Measurements from ENCODE around the gene TH.
"Not testable (repeated sequence)": the region's sequence is repeated elsewhere in the genome, so short reads cannot be mapped to it uniquely, and the experiment has no call there.

Gene TH

DNA sequence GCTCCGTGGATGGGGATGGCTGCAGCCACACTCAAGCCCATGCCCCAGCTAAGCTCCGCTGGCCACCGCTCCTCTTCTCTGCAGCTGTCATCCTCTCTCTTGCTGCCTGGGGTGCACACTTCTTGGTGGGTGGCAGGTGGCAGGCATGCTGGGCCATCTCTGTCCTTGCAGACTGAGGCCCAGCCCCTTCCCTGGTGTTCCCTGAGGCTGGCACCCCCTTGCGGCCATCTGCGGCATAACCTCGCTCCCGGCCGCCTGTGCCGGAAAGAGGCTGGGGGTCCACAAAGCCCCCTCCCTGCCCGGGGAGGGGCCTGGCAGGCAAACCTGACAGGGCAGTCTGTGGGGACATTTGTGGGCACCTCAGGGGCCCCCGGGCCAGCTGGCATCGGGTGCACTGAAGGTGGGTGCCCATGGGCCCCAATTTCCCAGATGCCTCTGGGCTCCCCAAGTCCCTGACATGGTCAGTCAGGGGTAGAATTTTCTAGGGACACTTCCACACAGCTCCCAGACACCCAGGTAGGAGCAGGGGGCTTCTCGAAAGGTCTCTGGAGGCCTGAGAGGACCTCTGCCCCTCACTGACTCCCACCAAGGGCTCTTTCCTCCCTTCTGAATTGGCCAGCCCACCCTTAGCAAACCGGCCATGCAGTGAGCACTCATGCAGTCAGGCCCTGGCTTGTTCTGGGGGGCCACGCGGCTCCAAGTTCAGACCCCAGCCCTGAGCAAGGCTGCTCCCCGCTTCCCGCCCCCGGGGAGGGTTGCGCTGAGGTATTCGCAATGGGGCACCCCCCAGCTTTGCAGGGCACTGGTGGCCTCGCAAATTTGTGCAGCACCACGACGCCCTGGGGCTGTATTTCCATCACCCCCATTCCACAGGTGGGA is 23.5 kb upstream of the TH start:
- peak; percentile 32 for DNase-seq

DNA sequence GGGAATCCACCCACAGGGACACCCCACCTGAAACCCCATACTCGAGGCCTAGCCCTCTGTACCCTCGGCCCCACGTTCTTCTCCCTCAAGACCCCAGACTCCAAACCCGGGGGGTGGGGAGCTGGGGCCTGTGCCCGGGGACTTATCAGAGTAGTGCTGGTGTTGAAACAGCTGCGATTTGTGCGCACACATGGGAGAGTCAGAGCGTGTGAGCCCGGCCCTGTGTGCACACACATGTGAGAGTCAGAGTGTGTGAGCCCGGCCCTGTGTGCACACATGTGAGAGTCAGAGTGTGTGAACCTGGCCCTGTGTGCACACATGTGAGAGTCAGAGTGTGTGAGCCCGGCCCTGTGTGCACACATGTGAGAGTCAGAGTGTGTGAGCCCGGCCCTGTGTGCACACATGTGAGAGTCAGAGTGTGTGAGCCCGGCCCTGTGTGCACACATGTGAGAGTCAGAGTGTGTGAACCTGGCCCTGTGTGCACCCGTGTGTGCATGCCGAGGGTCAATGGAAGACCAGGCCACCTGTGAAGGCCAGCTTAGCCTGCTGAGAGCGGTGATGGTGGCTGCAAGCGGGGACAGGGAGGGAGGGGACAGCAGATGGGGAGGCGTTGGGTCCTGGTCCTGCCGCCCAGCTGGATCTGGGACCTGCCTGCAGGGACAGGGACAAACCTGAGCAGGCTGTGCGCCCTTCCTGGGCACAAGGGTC is 22.4 kb upstream of the TH start:
- not testable (repeated sequence) for DNase-seq

DNA sequence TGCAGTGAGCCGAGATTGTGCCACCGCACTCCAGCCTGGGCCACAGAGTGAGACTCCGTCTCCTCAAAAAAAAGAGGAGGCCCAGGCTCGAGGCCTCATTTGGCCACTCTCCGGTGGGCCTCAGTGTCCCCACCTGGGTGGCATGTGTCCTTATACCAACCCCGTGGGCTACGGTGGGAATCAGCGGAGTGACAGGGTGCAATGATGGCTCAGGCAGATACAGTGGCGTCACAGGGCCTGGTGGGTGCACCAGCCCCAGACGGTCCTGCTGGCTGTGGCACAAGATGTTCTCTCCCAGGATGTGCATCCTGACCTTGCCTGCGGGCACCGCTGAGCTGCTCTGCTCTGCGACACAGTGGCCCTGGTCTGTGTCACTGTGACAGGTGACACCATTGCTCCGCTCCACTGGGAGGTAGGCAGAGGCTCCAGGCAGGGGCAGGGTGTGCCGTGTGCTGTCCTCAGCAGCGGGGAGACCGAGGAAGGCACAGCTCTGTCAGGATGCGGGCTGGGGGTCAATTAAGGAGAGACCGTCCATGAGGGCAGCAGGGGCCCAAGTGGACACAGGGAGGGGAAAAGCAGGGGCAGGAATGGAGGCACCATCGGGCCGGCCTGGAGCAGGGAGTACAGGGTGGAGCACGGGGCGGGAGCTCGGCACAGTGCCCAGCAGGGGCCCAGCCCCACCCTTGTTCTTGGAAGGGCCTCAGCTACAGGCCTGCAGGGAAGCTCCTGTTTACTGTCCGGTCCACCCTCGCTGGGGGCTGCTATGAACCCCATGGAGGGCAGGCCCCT is 21.7 kb upstream of the TH start:
- no peak for DNase-seq

DNA sequence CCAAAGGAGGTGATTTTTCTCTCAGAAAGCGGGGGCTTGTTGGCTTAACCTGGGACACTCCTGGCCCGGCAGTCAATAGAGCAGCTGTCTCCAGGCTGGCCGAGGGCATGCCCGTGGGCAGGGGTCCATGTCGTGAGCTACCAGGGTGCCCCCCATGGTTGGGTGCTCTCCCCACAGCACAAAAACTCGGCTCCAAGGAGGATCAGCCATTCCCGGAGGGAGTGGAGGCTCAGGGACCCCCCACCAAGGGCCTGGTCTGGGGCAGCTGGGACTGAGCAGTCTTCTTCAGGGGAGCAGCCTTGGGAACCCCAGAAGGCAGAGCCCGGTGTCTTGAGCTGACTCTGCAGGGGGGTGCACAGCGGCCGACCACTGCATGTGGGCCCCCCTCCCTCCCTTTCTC is 20.8 kb upstream of the TH start:
- no peak for DNase-seq

DNA sequence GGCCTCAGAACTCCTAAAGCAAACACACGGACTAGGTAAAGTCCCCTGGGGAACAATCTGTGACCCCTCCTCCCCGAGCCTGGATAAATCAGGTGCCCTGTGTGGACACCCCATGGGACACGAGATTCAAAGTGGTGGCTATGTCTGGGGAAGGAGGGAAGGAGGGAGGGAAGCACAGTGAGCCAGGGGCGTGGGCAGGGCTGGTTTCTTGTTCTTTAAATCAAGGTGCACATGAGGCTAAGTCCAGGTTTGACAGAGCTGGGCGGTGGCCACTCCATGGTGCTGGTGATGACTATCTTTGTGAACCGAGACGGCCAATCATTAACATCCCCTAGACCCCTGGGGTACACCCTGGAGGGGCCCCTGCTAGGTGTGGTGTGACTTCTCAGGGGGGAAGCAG is 20.3 kb upstream of the TH start:
- no peak for DNase-seq

DNA sequence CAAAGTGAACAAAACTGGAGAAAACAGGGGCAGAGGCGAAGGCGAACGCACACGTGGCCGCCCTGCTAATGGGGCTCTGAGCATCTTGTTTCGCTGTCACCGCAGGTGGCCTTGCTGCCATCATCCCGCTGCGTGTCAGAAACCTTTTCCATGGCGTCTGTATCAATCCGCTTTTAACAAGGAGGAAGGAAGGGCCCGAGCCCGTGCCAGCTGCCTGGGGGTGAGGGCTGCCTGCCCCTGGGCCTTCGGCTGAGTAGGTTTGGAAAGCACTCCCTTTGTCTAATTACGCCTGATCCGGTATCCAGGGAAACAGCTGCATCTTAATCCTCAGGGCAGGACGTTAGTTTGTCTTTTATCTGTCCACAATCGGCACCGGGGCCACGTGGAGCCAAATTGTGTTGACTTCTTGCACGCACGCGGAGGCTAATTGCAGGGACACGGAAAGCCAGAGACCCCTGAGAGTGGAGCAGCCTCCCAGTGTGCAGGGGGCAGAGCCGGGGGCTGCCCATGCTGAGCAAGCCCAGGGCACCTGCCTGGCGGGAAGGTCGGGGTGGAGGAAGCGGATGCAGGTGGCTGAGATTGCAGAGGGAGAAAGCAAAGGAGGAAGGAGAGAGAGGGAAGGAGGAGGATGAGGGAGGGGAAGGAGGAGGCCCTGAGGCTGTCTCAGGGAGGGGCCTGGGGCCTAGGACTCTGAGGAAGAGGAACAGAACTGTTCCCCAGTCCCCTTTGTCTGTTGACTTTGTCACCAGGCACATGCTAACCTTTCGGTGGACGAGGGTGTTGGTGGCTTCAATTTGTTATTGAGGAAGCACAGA is 19.2 kb upstream of the TH start:
- no peak for DNase-seq

DNA sequence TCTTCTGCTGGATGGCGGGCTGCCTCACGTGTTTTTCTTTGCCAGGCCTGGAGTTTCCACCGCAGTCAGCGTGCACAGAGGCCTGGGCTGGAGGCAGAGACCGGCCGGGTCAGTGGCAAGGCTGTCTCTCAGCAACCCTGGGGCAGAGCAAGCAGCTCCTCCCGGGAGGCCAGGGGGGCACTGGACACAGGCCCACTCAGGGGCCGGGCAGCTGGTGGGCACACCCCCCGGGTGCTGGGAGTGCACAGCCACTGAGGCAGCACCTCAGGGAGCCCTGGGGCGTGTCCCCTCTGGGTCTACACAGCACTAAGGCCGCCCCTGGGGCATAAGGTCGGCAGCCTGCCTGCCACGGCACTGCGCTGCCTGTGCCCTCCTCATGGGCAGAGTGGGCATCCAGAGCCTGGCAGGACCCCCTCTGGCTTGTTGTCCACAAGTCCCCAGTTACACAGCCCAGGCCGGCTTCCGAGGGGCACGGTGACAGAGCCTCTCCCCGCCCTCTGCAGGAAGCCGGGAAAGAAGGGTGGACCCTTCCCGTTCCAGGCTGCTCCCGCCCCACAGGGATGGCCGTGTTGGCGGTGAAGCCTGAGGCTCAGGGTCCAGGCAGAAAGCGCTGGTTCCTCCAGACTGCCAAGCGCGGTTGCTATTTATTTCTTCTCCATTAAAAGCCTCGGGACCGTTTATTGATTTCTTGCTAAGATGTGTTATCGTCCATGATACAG is 18.5 kb upstream of the TH start:
- no peak for DNase-seq

DNA sequence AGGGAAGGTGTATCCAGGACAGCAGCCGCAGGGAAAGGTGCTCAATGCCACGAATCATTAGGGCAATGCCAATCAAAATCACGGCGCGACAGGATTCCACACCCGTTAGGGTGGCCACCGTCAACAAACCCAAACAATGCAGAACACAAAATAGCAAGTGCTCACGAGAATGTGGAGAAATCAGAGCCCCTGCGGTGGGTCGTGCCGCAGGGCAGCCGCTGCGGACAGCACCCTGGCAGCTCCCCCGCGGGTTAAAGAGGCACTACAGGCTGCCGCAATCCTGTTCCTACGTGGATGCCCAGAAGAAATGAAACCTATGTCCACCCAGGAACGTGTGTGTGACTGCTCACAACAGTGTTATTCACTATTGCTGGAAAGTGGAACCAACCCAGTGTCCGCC is 17.1 kb upstream of the TH start:
- DNase-seq: no peak

DNA sequence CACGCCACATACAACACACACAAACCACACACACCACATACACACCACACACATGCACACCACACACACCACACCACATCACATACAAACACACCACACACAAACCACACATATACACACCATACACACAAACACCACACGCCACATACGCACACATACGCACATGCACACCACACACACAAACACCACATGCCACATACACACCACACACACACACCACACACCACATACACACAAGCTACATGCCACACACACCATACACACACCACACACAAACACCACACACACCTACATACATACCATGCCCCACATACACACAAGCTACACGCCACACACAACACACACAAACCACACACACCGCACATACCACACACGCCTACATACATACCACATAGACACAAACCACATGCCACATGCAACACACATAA is 15.7 kb upstream of the TH start:
- DNase-seq: no peak

DNA sequence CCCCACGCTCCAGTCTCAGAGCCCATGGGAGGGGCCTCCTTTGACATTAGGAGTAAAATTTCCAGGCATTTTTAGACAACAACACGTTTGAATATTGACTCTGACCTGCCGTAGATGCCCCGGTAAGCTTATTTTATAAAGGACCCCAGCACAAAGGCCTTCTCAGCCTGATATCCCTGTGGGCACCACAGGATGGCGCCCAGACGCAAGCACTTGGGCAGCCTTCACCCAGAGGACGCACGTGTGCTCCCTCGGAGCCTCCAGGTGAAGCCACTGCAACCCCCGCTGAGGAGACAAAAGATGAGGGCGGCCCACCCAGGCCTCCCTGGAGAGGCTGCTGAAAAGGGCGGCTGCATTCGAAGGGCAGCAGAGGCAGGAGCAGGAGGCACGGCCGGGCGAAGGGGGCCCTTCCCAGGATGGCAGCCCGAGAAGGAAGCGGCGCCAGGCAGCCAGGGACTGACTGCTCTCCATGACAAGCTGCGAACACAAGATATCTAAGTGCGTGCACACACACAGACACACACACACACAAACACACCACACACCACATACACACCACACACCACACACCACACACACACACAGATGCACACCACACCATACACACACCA is 15.2 kb upstream of the TH start:
- DNase-seq: peak; percentile 8

DNA sequence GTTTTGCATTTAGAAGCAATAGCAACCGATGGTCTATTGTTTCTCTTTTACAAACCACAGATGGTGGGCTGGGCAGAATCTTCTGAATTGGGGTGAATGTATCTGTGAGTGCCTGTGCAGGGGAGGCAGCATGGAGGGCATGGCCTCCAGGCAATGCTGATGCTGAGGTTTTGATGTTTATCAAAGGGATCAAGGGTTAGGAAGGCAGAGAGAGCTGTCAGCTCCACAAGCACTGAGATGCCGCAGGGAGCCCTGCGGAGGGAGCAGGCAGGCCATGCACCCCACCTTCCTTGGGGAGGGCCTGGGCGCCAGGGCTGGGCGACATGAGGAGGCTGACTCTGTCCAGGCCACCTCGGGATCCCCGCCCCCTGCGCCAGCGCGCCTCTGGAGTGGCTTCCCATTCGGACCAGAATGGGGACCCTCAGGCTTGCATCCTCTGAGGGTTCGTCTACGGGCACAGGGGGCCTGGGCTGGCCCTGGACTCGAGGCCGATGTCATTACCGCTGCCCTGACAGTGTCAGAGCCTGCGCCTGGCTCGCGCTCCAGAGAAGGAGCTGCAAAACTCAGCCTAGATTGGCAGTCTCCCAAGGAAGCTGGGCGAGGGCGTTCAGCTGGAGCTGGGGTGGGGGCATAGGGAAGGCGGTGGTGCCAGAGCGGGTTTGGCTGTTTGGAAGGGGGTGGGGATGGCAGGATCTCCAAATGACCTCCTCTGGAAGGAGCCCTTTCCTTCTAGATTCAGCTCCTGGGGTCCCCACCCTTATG is 13.9 kb upstream of the TH start:
- DNase-seq: no peak

DNA sequence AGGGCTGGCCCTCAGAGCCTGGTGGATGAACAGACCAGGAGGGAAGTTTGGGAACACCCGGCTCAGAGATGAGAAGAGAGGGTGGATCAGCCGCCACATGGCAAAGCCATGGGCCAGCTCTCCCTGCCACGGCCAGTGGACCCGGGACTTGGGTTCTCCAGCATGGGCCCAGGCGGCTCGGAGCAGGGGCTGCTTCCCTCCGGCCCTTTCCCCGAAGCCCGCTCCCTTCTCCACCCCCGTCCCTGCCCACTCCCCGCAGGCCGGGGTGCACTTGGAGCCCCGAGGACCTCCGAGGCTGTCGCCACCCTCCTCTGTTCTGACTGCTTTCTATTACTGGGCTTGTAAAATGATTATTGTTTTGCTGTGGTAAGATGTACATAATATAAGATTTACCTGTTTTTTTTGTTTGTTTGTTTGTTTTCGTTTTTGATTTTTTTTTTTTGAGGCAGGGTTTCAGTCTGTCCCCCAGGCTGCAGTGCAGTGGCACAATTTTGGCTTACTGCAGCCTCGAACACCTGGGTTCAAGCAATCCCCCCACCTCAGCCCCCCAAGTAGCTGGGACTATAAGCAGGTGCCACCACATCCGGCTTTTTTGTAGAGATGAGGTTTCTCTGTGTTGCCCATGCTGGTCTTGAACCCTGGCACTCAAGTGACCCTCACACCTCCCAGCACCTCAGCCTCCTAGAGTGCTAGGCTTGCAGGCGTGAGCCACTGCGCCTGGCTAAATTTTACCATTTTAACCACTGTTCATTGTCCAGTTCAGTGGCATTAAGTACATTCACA is 11.3 kb upstream of the TH start:
- DNase-seq: no peak

DNA sequence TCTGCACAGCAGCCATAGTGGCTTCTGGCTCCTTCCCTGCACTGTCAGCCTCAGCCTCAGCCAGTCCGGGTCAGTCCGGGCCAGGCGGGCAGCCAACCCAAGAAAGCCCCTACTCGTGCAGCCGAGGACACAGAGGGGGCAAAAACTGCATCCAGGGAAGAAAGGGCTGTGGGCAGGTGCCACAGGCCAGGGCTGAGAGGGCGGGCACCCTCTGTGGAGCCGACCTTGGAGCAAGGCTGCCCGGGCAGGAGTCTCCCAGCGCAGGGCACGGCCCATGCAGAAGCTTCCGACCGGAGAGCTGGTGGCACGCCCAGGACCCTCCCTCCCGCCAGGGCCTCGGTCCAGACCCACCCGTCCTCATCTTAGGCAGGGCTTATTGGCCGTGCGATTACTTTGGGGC is 10.5 kb upstream of the TH start:
- no peak for DNase-seq

DNA sequence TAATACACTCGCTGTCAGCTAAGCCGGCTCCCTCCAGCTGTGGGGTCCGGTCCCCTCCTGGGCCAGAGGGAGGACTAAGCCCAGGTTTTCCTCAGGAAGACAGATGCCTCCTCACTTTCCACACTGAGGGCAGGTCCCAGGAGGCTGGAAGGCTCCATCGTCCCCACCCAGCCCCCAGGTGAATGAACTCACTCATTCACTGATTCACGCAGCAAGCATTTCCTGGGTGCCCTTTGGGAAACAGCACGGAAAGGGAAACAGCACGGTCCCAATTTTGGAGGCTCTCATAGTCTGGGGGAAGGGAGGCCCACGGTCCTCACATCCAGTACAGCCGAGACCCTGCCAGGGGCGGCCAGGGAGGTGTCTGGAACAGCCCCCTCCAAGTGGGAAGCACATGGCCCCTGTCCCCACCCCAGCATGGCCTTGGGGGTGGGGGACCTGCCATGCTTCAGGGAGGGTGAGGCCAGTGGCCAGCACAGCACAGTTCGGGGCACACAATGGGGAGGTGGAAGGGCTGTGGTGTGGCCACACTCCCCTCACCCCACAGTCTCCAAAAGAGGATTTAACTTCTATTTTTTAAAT is 9.3 kb upstream of the TH start:
- DNase-seq: no peak

DNA sequence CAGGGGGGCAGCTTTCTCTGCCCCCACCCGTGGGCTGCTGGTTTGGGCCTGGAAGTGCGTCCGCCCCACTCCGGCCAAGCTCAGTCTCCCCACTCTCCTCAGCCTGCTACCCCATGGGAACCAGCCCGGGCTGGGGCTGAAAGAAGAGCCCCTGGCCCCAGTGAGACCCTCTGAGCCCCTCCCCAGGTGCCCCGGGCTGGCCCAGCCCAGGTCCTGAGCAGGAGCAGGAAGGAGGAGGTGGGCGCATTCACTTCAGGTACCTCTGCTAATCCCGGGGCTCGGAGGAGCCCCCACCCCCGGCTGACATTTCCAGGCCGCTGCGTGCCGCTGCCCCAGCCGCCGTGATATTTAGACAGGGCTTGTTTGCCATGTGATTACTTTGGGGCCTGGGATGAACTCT is 8.7 kb upstream of the TH start:
- DNase-seq: no peak

DNA sequence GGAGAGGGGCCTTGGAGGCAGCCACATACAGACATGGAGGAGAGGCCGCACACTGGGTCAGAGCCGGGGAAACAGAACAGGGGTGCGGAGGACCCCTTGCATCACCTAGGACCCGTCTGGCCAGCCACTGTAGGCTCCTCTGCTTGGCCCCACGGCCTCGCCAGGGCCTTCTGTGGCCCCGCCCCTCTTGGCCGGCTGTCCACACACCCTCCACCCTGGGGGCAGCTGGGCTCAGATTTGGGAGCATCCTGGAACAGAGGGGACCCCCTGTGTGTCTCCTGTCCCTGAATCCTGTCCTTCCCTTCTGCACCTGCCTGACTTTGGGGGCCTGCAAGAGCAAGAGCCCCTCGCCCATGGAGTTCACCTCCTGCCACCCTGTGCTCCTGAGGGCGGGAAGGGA is 7.9 kb upstream of the TH start:
- DNase-seq: no peak

DNA sequence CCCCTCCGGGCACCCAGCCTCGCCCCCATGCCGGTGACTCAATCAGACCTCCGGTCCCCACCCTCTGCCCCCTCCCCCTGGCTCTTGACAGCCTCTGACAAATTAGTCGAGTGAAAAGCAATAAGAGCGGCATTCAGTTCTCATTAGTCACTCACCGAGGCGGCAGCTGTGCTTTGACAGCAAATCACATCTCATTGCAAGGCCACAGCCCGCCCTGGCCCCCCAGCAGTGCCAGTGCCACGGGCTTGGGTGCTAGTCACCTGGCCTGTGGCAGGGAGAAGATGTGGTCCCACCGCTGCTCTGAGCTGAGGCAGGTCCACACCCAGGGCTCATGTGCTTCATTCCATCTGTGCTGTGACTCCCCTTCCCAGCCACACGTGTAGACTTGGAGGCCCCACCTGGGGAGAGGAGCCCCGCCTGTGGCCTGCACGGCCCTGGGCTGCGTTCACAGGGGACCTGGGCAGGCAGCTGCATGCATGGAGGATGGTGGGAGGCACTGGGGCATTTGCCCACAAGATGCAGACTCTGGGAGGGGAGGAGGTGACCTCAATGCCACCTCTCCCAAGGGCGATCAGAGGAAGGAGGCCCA is 7.4 kb upstream of the TH start:
- DNase-seq: no peak

DNA sequence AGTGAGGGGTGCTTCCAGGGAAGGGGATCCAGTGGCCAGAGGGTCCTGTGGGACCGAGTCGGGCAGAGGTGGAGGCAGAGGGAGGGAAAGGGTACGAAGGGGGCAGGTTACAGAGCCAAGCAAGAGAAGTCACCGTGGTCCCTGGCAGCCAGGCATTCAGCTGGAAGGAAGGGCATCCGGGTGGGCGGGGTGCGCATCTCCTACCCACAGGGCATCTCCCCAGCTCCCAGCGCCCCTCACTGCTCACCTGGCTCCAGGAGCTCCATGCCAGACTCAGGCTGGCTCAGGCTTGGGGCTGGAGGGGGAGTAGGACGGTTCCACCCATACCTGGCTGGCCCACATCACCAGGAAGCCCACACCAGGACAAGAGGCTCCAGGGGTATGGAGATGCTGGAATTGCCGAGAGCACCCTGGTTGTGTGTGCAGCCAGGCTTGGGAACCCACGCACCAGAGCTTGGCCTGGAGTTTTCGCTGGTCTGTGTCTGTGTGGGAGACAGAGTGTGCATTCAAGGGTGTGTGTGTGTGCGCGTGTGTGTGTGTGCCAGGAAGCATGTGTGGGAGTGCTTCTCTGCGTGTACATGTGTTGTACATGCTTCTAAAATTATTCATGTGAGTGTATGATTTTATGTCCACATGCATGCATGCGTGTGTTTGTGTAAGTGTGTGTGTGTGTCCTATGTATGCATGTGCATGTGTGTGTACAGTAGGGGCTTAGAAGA is 6.6 kb upstream of the TH start:
- DNase-seq: not testable (repeated sequence)

DNA sequence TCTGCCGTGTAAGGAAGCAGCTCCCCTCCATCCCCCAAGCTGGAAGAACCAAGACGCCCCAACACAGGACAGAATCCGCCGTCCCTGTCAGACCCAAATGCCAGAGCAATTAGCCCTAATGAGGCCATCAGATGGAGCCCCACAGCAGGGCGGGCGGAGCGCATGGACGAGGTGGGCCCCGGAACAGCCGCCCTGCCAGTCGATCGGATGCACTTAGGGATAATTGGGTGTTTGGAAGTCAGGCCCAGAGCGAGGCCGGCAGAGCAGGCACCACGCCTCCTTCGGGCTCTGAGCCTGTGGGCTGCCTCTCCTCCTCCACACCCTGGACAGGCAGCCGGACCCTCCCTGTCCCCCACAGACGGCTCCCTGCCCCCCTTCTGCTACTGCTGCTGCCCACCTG is 5.5 kb upstream of the TH start:
- no peak for DNase-seq
